GM13976 (cell line): ENCODE results near the gene MSMP.

Experiments used
- DNase-seq: peaks from one replicate; pipeline ENCODE4 v3.0.0; 2012; ENCODE audit warnings: low spot score
- CTCF ChIP-seq: IDR thresholded peaks from 2 replicates; pipeline ENCODE4 v1.5.1; 2012; ENCODE audit warnings: borderline replicate concordance, mild to moderate bottlenecking; ENCODE audit not compliant: insufficient read depth; ENCODE audit errors: extremely low read depth, missing control alignments, control extremely low read depth
- in situ Hi-C: fragments of 300-500 bp; cut with MboI; formaldehyde crosslinking; loops from one replicate; pipeline ENCODE4 v1.12.0; 2022; ENCODE audit warnings: low sequenced_read_pairs, mixed read lengths, inconsistent platforms; ENCODE audit not compliant: unreplicated experiment

Gene MSMP

GRCh38 chr9:35748242-35748857 is 5.7 kb downstream of the MSMP start:
- DNase-seq: no peak
- no peak for TF ChIP-seq CTCF
- in situ Hi-C loops: no loop called here

GRCh38 chr9:35746583-35746982 is 7.5 kb downstream of the MSMP start:
- DNase-seq: no peak
- in situ Hi-C loops: no loop called here
- no peak for TF ChIP-seq CTCF

DNA sequence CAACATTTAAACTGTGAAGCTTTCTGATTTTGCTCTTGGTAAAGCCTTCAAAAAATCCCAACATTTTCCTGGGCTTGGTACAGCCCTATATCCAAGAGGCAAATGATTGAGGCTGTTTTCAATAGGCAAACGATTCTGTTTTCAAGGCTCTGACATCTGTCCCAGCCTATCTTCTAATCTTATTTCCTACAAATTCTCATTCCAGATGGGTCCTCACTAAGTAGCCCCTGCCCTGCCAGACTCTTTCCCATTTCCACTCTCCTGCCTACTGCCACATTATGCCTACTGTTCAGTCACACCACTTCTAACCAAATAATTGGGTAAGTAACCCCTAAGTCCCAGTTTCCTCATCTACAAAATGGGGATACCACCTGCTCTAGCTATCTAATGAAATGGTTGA is 8.5 kb downstream of the MSMP start:
- no peak for TF ChIP-seq CTCF
- in situ Hi-C loops: no loop called here
- no peak for DNase-seq

GRCh38 chr9:35743880-35744518 is 10.1 kb downstream of the MSMP start:
- no peak for TF ChIP-seq CTCF
- no peak for DNase-seq
- in situ Hi-C loops: no loop called here

DNA sequence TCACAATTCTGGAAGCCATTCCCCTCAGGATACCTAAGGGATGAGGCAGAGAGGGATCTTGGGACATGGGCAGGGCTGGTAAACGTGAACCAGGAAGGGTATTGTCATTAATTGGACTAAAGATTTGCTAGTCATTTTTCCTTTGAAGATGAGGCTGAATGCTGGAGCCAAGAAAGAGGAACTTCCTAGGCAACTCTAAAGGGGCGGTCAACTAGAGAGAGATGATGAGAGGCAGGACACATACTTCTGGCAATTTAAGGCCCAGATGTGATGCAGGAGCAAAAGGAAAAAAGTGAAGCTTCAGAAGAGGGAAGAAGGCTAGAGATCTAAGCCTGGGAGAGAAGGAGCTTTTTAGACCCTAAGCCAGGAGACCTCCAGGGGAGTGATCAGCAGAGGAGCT is 10.6 kb downstream of the MSMP start:
- in situ Hi-C loops: no loop called here
- TF ChIP-seq CTCF: no peak
- DNase-seq: no peak

- TF ChIP-seq CTCF: no peak
- DNase-seq: no peak
- in situ Hi-C loops: no loop called here
These were observed 12.3 kb downstream of the MSMP start for GRCh38 chr9:35741740-35742139.
